Kidney capillary endothelial cell (primary cell): ENCODE measurements around the gene IDI1.

Experiments used
- DNase-seq: peaks from one replicate; pipeline ENCODE4 v3.0.0-alpha.2; 2018; ENCODE audit warnings: low spot score

IDI1 gene

DNA sequence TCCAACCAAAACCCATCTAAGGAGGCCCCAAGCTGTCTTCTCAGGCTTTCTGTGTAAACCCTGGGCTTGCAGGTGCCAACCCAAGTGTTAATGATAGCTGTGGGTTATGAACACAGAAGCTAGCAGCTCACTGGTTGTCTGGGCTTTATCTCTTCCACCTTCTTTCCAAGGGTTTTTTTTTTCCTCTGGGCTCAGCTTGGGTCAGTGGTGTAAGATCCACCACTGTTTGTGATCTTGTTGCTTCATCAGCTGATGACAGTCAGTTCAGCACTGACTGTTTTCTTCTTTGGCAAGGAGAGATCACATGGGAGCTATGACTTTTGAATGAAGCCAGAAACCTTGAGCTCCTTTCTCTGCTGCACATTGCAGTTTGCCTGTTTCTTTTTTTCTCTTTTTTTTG lies 56.0 kb downstream of the IDI1 start:
- no peak for DNase-seq

DNA sequence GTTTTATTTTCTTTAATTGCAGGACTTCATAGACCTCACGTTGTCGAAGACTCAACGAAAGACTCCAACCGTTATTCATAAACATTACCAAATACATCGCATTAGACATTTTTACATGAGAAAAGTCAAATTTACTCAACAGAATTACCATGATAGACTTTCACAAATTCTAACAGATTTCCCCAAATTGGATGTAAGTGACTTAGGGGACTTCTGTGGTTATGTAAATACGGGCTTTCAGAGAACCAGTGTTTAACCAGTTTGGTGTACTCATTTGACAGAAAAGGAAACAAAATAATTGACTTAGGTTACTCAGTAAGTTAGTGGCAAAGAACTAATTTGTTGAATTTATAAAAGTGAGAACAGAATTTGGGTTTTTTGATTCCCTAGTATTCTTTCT lies 56.5 kb downstream of the IDI1 start:
- no peak for DNase-seq

DNA sequence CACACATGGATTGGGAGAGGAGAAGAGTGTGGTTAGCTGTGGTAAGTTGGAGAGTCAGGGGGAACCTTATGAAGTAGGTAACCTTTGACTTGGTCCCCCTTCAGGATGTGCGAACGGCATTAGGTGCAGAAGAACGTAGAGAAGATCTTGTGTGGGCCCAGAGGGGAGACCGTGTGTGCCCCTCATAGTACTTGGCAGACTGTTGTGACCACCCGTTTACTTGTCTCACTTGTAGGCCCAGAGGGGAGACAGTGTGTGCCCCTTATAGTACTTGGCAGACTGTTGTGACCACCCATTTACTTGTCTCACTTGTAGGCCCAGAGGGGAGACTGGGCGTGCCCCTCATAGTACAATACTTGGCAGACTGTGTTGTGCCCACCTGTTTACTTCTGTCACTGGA lies 58.1 kb downstream of the IDI1 start:
- no peak for DNase-seq
